Heart left ventricle (tissue), 16 donors: ENCODE results near the gene ALG8. TPM values are rescaled to one million over a fixed set of nuclear protein-coding genes. Genes with fewer than 3 reads are reported as not detected.

Source experiments
- ATAC-seq, 4 donors: fragments of 200-7000 bp; cut with Tn5 transposase; one replicate each; pipeline ENCODE4 v1.9.1; 2020 to 2022; ENCODE audit warnings: moderate library complexity in 4 of 4, mild to moderate bottlenecking in 3 of 4, moderate number of reproducible peaks in 1 of 4
- DNase-seq, 5 donors: peaks; one replicate each; pipeline ENCODE4 v3.0.0-alpha.2; 2020
- H3K27ac ChIP-seq, 12 donors: fragments of 200-600 bp; sonication (generic) in 4 of 12; one replicate each; pipeline versions ENCODE4 v1.5.0 to v1.8.0; 2016 to 2022; ENCODE audit warnings: mild to moderate bottlenecking in 2 of 12
- H3K27me3 ChIP-seq, 9 donors: fragments of 200-600 bp; sonication (generic) in 2 of 9; one replicate each; pipeline versions ENCODE4 v1.5.1 to v1.8.0; 2016 to 2022; ENCODE audit warnings: mild to moderate bottlenecking in 3 of 9
- H3K36me3 ChIP-seq, 9 donors: fragments of 200-600 bp; sonication (generic) in 2 of 9; one replicate each; pipeline versions ENCODE4 v1.5.0 to v1.8.0; 2018 to 2022; ENCODE audit warnings: mild to moderate bottlenecking in 2 of 9
- H3K4me1 ChIP-seq, 12 donors: fragments of 200-600 bp; sonication (generic) in 4 of 12; one replicate each; pipeline versions ENCODE4 v1.5.0 to v1.8.0; 2016 to 2022; ENCODE audit warnings: mild to moderate bottlenecking in 3 of 12
- H3K4me3 ChIP-seq, 12 donors: fragments of 200-600 bp; sonication (generic) in 4 of 12; one replicate each; pipeline versions ENCODE4 v1.5.0 to v1.8.0; 2017 to 2022; ENCODE audit warnings: mild to moderate bottlenecking in 9 of 12, moderate library complexity in 4 of 12
- H3K9me3 ChIP-seq, 12 donors: fragments of 200-600 bp; sonication (generic) in 4 of 12; one replicate each; pipeline versions ENCODE4 v1.5.0 to v1.8.0; 2016 to 2022; ENCODE audit warnings: mild to moderate bottlenecking in 1 of 12
- CTCF ChIP-seq, 12 donors: fragments of 200-600 bp; sonication (generic) in 4 of 12; IDR thresholded peaks; one replicate each; pipeline versions ENCODE4 v1.5.0 to v1.8.0; 2018 to 2022; ENCODE audit warnings: antibody characterized with exemption in 12 of 12, mild to moderate bottlenecking in 5 of 12
- POLR2A ChIP-seq, 2 donors: fragments of 450-650 bp; IDR thresholded peaks; one replicate each; pipeline ENCODE4 v1.6.1; 2017; ENCODE audit warnings: antibody characterized with exemption in 2 of 2, mild to moderate bottlenecking in 2 of 2, moderate library complexity in 2 of 2
- WGBS, 4 donors: extraction: QIAGEN DNeasy Blood & Tissue Kit in 2 of 4; methylation state at CpG; one replicate each; pipeline versions ENCODE4 v1.1.5 to v1.1.7; 2013 to 2018; 5-methylcytosine and 5-hydroxymethylcytosine counted together
- intact Hi-C, 10 donors: fragments of 100-400 bp; cut with DNase I; formaldehyde crosslinking; loops; one replicate each; pipeline versions ENCODE4 v1.11.1 to v1.14.2; 2022
- polyA plus RNA-seq, 2 donors: library from polyadenylated mRNA; stranded (reverse); fragments of 200-250 nt; gene quantifications; one replicate each; pipeline ENCODE4 v1.2.3, GENCODE V29; 2013
- total RNA-seq, 9 donors: library from RNA; depleted of rRNA in 2 of 9; stranded (reverse); fragments of >200 nt in 2 of 9; fragmentation: NEBNext Ultra II Directional in 3 of 9; extraction: Animal tissue kit (Norgen Biotek cat#: 25700) in 3 of 9; gene quantifications; one replicate each; pipeline versions ENCODE4 v1.1.0 to v1.2.4, GENCODE V29; 2016 to 2023
- donor health status: ischemic (EF 13 %, LVEDD 7.1; RV severe dilation, severe dysfunction).
- donor health status: healthy with polysubstance abuse.
- donor health status: DM: no; HTN: yes; CAD: no.
- donor health status: DM: no; HTN: no; CAD: no.
- donor health status: ischemic (EF 25% LVEDD 6.9; RV normal size, moderate dysfunction).
- donor health status: ischemic (EF 25% LVEDD 5.7; RV mildly dilated, moderate dysfunction).
- donor health status: healthy.
- donor health status: DM: yes; HTN: yes; CAD: no.
- donor health status: ischemic (EF 35%, LVEDD 5.7; RV mildly dilated, moderate dysfunction).
- donor health status: nonischemic (EF 11% LVEDD 7.7; RV severe dilation, severe dysfunction).
- donor health status: DM: yes; HTN: yes; CAD: no.
- donor health status: PGD.
- donor health status: ischemic (EF 29% LVEDD 5.4; RV normal size, mild dysfunction).
- donor health status: nonischemic (EF 23%, LVEDD 6.1; RV moderate dilation, normal function).

The ALG8 gene
- total and polyA plus RNA-seq, 11 donors, result 14.1 to 39.5 (median 19.0) TPM

- DNase-seq, result no peak
- Histone ChIP-seq H3K27ac (peak overlapping the region in 1 of 12 donors; percentile 8), H3K4me1 (peaks cover 0 to 7% (median 0%) of the 10 kb centered on the region in 12 donors), H3K27me3 (no peaks in the 10 kb centered on the region), H3K4me3 (no peak overlapping the region), H3K9me3 (no peaks in the 10 kb centered on the region), H3K36me3 (peaks cover 0 to 6% (median 0%) of the 10 kb centered on the region in 9 donors)
- no peak for TF ChIP-seq CTCF (IDR thresholded peaks at IDR 0.05)
- 50 to 63% (median 57%) methylated on average over 3 of the region's 3 CpGs for WGBS, 4 donors
- intact Hi-C loops, result no loop called here
- peak in 2 of 4 donors; percentile 62 to 72 for ATAC-seq
Measured at GRCh38 chr11:78131956-78132355, 7.5 kb downstream of the ALG8 start.

- Histone ChIP-seq H3K4me3 (no peak overlapping the region), H3K36me3 (peaks cover 0 to 18% (median 13%) of the 10 kb centered on the region in 9 donors), H3K27me3 (no peaks in the 10 kb centered on the region), H3K9me3 (no peaks in the 10 kb centered on the region), H3K27ac (no peak overlapping the region), H3K4me1 (peaks cover 0 to 7% (median 0%) of the 10 kb centered on the region in 12 donors)
- 96 to 99% (median 98%) methylated on average over 3 of the region's 3 CpGs for WGBS, 4 donors
- DNase-seq, result no peak
- no peak for ATAC-seq
- intact Hi-C loops, result no loop called here
- TF ChIP-seq POLR2A (IDR thresholded peaks at IDR 0.05), result no peak
- no peak for TF ChIP-seq CTCF (IDR thresholded peaks at IDR 0.05)
Measured at GRCh38 chr11:78127403-78127802, 12.0 kb downstream of the ALG8 start.

DNA sequence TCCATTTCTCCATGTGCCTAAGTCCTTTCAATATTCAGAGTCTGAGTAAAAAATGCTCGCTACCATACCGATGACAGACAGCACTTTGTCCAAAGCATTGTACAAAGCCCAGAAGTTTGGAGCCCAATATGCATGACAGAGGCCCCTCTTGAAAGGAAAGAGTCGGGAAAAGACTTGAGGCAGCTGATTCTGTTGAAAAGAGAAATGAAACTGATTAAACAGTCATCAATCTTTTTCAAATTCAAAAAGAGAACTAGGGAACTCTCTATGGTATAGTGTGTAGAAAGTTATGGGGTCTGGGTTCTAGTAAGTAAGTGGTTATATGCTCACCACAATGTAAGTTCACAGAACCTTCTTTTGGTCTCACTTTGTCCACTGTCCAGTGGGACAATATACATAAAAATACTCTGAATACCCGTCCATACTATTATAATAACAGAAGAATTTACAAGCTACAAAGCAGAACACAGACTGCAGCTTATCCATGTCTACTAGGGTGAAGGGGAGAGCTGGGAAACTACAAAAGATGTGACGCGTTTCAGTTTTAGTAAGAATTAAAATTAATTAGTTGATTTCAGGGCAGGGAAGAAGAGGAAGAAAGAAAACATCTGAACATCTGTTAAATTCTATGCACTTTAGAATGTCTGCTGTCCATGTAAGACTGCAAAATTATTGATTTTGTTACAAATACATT, 26.7 kb downstream of the ALG8 start:
- Histone ChIP-seq H3K4me3 (no peak overlapping the region), H3K9me3 (no peaks in the 10 kb centered on the region), H3K27me3 (no peaks in the 10 kb centered on the region), H3K36me3 (peaks cover 0 to 65% (median 48%) of the 10 kb centered on the region in 9 donors), H3K27ac (no peak overlapping the region), H3K4me1 (no peaks in the 10 kb centered on the region)
- intact Hi-C loops, result no loop called here
- TF ChIP-seq CTCF (IDR thresholded peaks at IDR 0.05) (no peak), POLR2A (IDR thresholded peaks at IDR 0.05) (no peak)
- 83 to 93% (median 89%) methylated on average over 6 of the region's 6 CpGs for WGBS, 4 donors
- ATAC-seq (no peak), DNase-seq (no peak)

- peaks cover 0 to 69% (median 53%) of the 10 kb centered on the region in 9 donors for H3K36me3 ChIP-seq
- intact Hi-C loops, result no loop called here
Measured at GRCh38 chr11:78111298-78111697, 28.1 kb downstream of the ALG8 start.

More at GRCh38 chr11:78111298-78111697, 28.1 kb downstream of the ALG8 start:
- DNase-seq (no peak), ATAC-seq (no peak)
- Histone ChIP-seq H3K27ac (no peak overlapping the region), H3K4me1 (no peaks in the 10 kb centered on the region), H3K27me3 (no peaks in the 10 kb centered on the region), H3K4me3 (no peak overlapping the region), H3K9me3 (no peaks in the 10 kb centered on the region)
- 61 to 98% (median 91%) methylated on average over 2 of the region's 2 CpGs for WGBS, 4 donors
- TF ChIP-seq CTCF (IDR thresholded peaks at IDR 0.05) (no peak), POLR2A (IDR thresholded peaks at IDR 0.05) (no peak)
